ENCODE measurements around the gene APOB. TPM values are rescaled to one million over a fixed set of nuclear protein-coding genes. Genes with fewer than 3 reads are reported as not detected.

Gene APOB
- polyA plus RNA-seq, 12 donors, result 0.04 to 44.3 (median 0.15) TPM; not detected in 1

Other genes starting within 250 kb of the APOB start
- gene LDAH, start 221.0 kb downstream of the APOB start, polyA plus RNA-seq (ENCODE audit: insufficient read length in 12 of 12), result 10 to 100 TPM in 9 of 12 donors, 1 to 10 TPM in 2, not detected in 1; 8.4 to 18.4 (median 10.8) TPM
- gene TDRD15, start 79.9 kb upstream of the APOB start, polyA plus RNA-seq (ENCODE audit: insufficient read length in 12 of 12), result under 1 TPM in 1 of 12 donors, not detected in 11; 0.62 TPM

Data from muscle of arm (tissue), 12 donors.